Heart right ventricle (tissue), 16 donors: ENCODE measurements around the gene LOXL3. TPM values are rescaled to one million over a fixed set of nuclear protein-coding genes. Genes with fewer than 3 reads are reported as not detected.
A peak's percentile ranks its signal among the peaks of the same experiment; 100 is the strongest.

Source experiments
- ATAC-seq, 8 donors: fragments of 200-7000 bp; cut with Tn5 transposase; one replicate each; pipeline ENCODE4 v1.9.1; 2020; ENCODE audit warnings: mild to moderate bottlenecking in 8 of 8, moderate library complexity in 8 of 8, moderate number of reproducible peaks in 1 of 8
- DNase-seq, 2 donors: peaks; one replicate each; pipeline ENCODE4 v3.0.0-alpha.2; 2020
- H3K27ac ChIP-seq, 10 donors: fragments of 200-600 bp; sonication (generic) in 2 of 10; one replicate each; pipeline versions ENCODE4 v1.5.0 to v1.8.0; 2020 to 2022; ENCODE audit warnings: mild to moderate bottlenecking in 3 of 10
- H3K27me3 ChIP-seq, 7 donors: fragments of 200-600 bp; one replicate each; pipeline ENCODE4 v1.8.0; 2021 to 2022; ENCODE audit warnings: mild to moderate bottlenecking in 2 of 7
- H3K36me3 ChIP-seq, 9 donors: fragments of 200-600 bp; sonication (generic) in 1 of 9; one replicate each; pipeline versions ENCODE4 v1.5.0 to v1.8.0; 2020 to 2022; ENCODE audit warnings: mild to moderate bottlenecking in 2 of 9
- H3K4me1 ChIP-seq, 9 donors: fragments of 200-600 bp; sonication (generic) in 1 of 9; one replicate each; pipeline versions ENCODE4 v1.5.0 to v1.8.0; 2020 to 2022; ENCODE audit warnings: mild to moderate bottlenecking in 4 of 9
- H3K4me3 ChIP-seq, 10 donors: fragments of 200-600 bp; sonication (generic) in 2 of 10; one replicate each; pipeline versions ENCODE4 v1.5.0 to v1.8.0; 2020 to 2022; ENCODE audit warnings: mild to moderate bottlenecking in 7 of 10, moderate library complexity in 2 of 10
- H3K9me3 ChIP-seq, 11 donors: fragments of 200-600 bp in 10 of 11; sonication (generic) in 2 of 11; one replicate each; pipeline versions ENCODE4 v1.5.0 to v1.8.0; 2013 to 2022; ENCODE audit warnings: mild to moderate bottlenecking in 2 of 11, control low read depth in 1 of 11, moderate library complexity in 1 of 11
- CTCF ChIP-seq, 9 donors: fragments of 200-600 bp; sonication (generic) in 2 of 9; IDR thresholded peaks; one replicate each; pipeline versions ENCODE4 v1.5.0 to v1.8.0; 2021 to 2022; ENCODE audit warnings: antibody characterized with exemption in 9 of 9, mild to moderate bottlenecking in 5 of 9, moderate library complexity in 1 of 9
- WGBS, 2 donors: extraction: QIAGEN DNeasy Blood & Tissue Kit; methylation state at CpG; one replicate each; pipeline ENCODE4 v1.1.7; 2013; ENCODE audit warnings: inconsistent platforms in 1 of 2; 5-methylcytosine and 5-hydroxymethylcytosine counted together
- intact Hi-C, 10 donors: fragments of 100-400 bp; cut with DNase I; formaldehyde crosslinking; loops; one replicate each; pipeline versions ENCODE4 v1.11.1 to v1.14.2; 2022
- long read RNA-seq, 3 donors: library from polyadenylated mRNA; unstranded; transcript quantifications; one replicate each; pipeline ENCODE4 v2.0.0, GENCODE V29; 2020 to 2021
- polyA plus RNA-seq, 2 donors: library from polyadenylated mRNA; stranded (reverse); fragments of 200-250 nt; gene quantifications; one replicate each; pipeline ENCODE4 v1.2.3, GENCODE V29; 2013
- total RNA-seq, 10 donors: library from RNA; stranded (reverse); fragmentation: NEBNext Ultra II Directional in 3 of 10; extraction: Animal tissue kit (Norgen Biotek cat#: 25700) in 3 of 10; gene quantifications; one replicate each; pipeline versions ENCODE4 v1.2.1 to v1.2.4, GENCODE V29; 2021 to 2023
- donor health status: Arrhythmogenic right ventricular cardiomyopathy.
- donor health status: ischemic (EF 13 %, LVEDD 7.1; RV severe dilation, severe dysfunction).
- donor health status: healthy with polysubstance abuse.
- donor health status: DM: no; HTN: yes; CAD: no.
- donor health status: DM: no; HTN: no; CAD: no.
- donor health status: ischemic (EF 25% LVEDD 6.9; RV normal size, moderate dysfunction).
- donor health status: ischemic (EF 25% LVEDD 5.7; RV mildly dilated, moderate dysfunction).
- donor health status: healthy.
- donor health status: DM: yes; HTN: yes; CAD: no.
- donor health status: Ischemic cardiomyopathy.
- donor health status: ischemic (EF 35%, LVEDD 5.7; RV mildly dilated, moderate dysfunction).
- donor health status: nonischemic (EF 11% LVEDD 7.7; RV severe dilation, severe dysfunction).
- donor health status: DM: yes; HTN: yes; CAD: no.
- donor health status: PGD.
- donor health status: ischemic (EF 29% LVEDD 5.4; RV normal size, mild dysfunction).
- donor health status: nonischemic (EF 23%, LVEDD 6.1; RV moderate dilation, normal function).

The LOXL3 gene
- total RNA-seq (1 to 10 TPM; 1.2 to 9.2 (median 2.4) TPM), polyA plus RNA-seq (1 to 10 TPM; 2.9 to 3.4 TPM)
- long read RNA-seq, donor 1, partial matches to known transcripts, result 1 of 4 reads
- long read RNA-seq, donor 1, other reads (novel, unspliced or antisense), result 1 of 4 reads
- long read RNA-seq, donor 2, partial matches to known transcripts, result 3 of 7 reads
- long read RNA-seq, donor 2, other reads (novel, unspliced or antisense), result 1 of 7 reads
- long read RNA-seq, donor 3, partial matches to known transcripts, result 2 of 8 reads
- long read RNA-seq, donor 3, other reads (novel, unspliced or antisense), result 0 of 8 reads

- peak; percentile 85 to 93 (median 90) for ATAC-seq
- Histone ChIP-seq H3K36me3 (peaks cover 0 to 11% (median 0%) of the 10 kb centered on the region in 9 donors), H3K9me3 (no peaks in the 10 kb centered on the region), H3K4me3 (peak within 1 kb of the TSS; percentile 40 to 83 (median 76)), H3K27ac (peak within 1 kb of the TSS; percentile 80 to 93 (median 90)), H3K27me3 (peaks cover 0 to 11% (median 0%) of the 10 kb centered on the region in 7 donors), H3K4me1 (peaks cover 11 to 44% (median 21%) of the 10 kb centered on the region in 9 donors)
- intact Hi-C loops, result loop anchor here in 2 of 10 donors (2.0 kb wide), 2 partner anchors 23 to 25 kb away; partner anchors contain the start of genes AUP1 (in 1 of the 2) and HTRA2 (in 1 of the 2)
- no peak for TF ChIP-seq CTCF (IDR thresholded peaks at IDR 0.05)
- 1% methylated on average over 70 to 73 of the region's 73 CpGs for WGBS, 2 donors
- peak; percentile 89 to 91 for DNase-seq
These were observed at the start of gene LOXL3, which contains the start of gene DOK1 for GRCh38 chr2:74553892-74554819. Gene LOXL3, minus strand, starts transcription at chr2:74553942. Its CDS starts 1,308 bp downstream, at chr2:74552634. Gene DOK1, plus strand, starts transcription at chr2:74554720. Its CDS starts 35 bp downstream, at chr2:74554755.

GRCh38 chr2:74602586-74603281 is 49.0 kb upstream of the LOXL3 start:
- Histone ChIP-seq H3K27me3 (peaks cover 0 to 93% (median 38%) of the 10 kb centered on the region in 7 donors), H3K36me3 (no peaks in the 10 kb centered on the region), H3K4me1 (no peaks in the 10 kb centered on the region), H3K4me3 (no peak overlapping the region), H3K9me3 (no peaks in the 10 kb centered on the region), H3K27ac (no peak overlapping the region)
- intact Hi-C loops, result no loop called here
- no peak for DNase-seq
- 44 to 52% methylated on average over 1 of the region's 1 CpG for WGBS, 2 donors
- no peak for ATAC-seq
- TF ChIP-seq CTCF (IDR thresholded peaks at IDR 0.05), result no peak

GRCh38 chr2:74599676-74600075 is 45.9 kb upstream of the LOXL3 start:
- Histone ChIP-seq H3K4me1 (no peaks in the 10 kb centered on the region), H3K36me3 (no peaks in the 10 kb centered on the region), H3K9me3 (no peaks in the 10 kb centered on the region), H3K4me3 (no peak overlapping the region), H3K27me3 (peaks cover 0 to 92% (median 45%) of the 10 kb centered on the region in 7 donors), H3K27ac (no peak overlapping the region)
- TF ChIP-seq CTCF (IDR thresholded peaks at IDR 0.05), result no peak
- 54 to 60% methylated on average over 3 of the region's 3 CpGs for WGBS, 2 donors
- intact Hi-C loops, result no loop called here
- no peak for ATAC-seq
- no peak for DNase-seq

- 36 to 41% methylated on average over 1 of the region's 1 CpG for WGBS, 2 donors
- H3K4me1 ChIP-seq, result no peaks in the 10 kb centered on the region
- DNase-seq (no peak), ATAC-seq (no peak)
- H3K27me3 ChIP-seq, result peaks cover 0 to 92% (median 49%) of the 10 kb centered on the region in 7 donors
- no peak for TF ChIP-seq CTCF (IDR thresholded peaks at IDR 0.05)
- intact Hi-C loops, result no loop called here
- H3K9me3 ChIP-seq, result no peaks in the 10 kb centered on the region
- H3K4me3 ChIP-seq, result no peak overlapping the region
- H3K36me3 ChIP-seq, result no peaks in the 10 kb centered on the region
- H3K27ac ChIP-seq, result no peak overlapping the region
These were observed 43.7 kb upstream of the LOXL3 start for GRCh38 chr2:74597410-74597809.
